Activated CD4-positive, alpha-beta memory T cell treated with anti-CD3 and anti-CD28 coated beads for 36 hours (primary cell): ENCODE measurements around the gene MEGF6. TPM values are rescaled to one million over a fixed set of nuclear protein-coding genes. Genes with fewer than 3 reads are reported as not detected.

Experiments
- CTCF ChIA-PET: fragments of 350-600 bp; sonication (Branson Sonifier 250); formaldehyde crosslinking; loops from one replicate; lab custom pipeline; 2021; ENCODE audit warnings: antibody characterized with exemption, inconsistent platforms; lab: Charles Lee
- POLR2A ChIA-PET: fragments of 350-600 bp; sonication (Branson Sonifier 250); formaldehyde crosslinking; loops from one replicate; lab custom pipeline; 2021; ENCODE audit warnings: antibody characterized with exemption; lab: Charles Lee
- DNase-seq: peaks from one replicate; pipeline ENCODE4 v3.0.0-alpha.2; 2020
- H3K27ac Mint-ChIP-seq: one replicate; pipeline ENCODE4 v1.8.0; 2021; ENCODE audit warnings: mixed read lengths
- H3K27me3 Mint-ChIP-seq: one replicate; pipeline ENCODE4 v1.8.0; 2021; ENCODE audit warnings: mixed read lengths
- H3K36me3 Mint-ChIP-seq: one replicate; pipeline ENCODE4 v1.8.0; 2021; ENCODE audit warnings: mixed read lengths
- H3K4me1 Mint-ChIP-seq: one replicate; pipeline ENCODE4 v1.8.0; 2021; ENCODE audit warnings: low read depth, mixed read lengths
- H3K4me3 Mint-ChIP-seq: one replicate; pipeline ENCODE4 v1.8.0; 2021; ENCODE audit warnings: mild to moderate bottlenecking, mixed read lengths
- H3K9me3 Mint-ChIP-seq: one replicate; pipeline ENCODE4 v1.8.0; 2021; ENCODE audit warnings: mixed read lengths
- intact Hi-C: fragments of 100-400 bp; cut with micrococcal nuclease; formaldehyde crosslinking; loops from one replicate; pipeline ENCODE4 v1.15.1; 2023
- total RNA-seq, 2 experiments: library from RNA; stranded (reverse); gene quantifications; one replicate each; pipeline ENCODE4 v1.2.3, GENCODE V29; 2021

Gene MEGF6
- total RNA-seq, 2 experiments from 2014 or later: 6.8 to 9.8 TPM

DNA sequence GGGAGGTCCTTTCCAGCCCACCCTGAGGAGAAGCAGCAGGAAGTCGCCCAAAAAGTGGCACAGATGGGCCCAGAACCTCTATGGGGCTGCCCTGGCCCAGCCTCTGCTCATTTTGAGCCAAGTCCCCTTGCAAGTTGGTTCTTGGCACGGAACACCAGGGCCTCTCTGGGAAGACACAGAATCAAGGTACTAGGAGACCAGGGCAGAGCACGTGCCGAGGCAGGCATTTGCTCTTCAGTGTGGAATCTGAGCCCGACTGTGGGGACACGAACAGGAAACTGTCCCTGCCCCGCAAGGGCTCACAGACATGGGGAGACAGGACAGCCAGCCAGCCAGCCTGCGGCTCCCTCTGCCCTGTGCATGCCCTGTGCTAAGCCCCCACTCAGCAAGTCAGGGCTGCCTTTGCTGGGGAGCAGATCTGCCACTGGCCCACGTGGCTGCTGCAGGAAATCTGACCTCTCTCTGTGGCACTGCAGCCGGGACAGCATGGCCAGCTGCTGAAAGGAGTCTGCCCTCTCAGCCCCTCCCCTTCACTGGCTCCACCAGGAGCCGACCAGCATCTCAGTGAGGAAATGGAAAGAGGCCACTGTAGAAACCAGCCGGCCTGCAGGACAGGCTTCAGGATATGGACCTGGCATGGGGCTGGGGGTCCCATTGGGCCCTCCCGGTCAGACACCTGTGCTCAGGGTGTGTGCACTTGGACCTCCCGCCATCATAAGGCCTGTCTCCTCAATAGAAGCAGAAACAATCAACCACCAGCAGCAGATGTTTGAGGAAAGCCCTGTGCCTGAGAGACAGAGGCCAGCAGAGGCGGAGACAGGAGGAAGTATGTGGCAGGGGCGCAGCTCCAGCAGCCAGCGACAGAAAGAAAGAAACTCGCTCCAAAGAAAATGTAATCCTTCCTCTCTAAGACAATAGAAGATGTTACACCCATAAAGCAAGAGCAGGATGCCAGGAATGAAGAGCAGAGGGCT lies 153.1 kb downstream of the MEGF6 start:
- Mint-ChIP-seq H3K36me3 (no peaks in the 10 kb centered on the region), H3K27ac (no peak overlapping the region), H3K4me1 (peaks cover 1% of the 10 kb centered on the region), H3K27me3 (peaks cover 1% of the 10 kb centered on the region), H3K4me3 (no peak overlapping the region), H3K9me3 (no peaks in the 10 kb centered on the region)
- ChIA-PET POLR2A (no interaction called here), CTCF (no interaction called here)
- intact Hi-C loops: loop anchor here (10.0 kb wide), 1 partner anchor 267 kb away; no protein-coding TSS in a partner anchor
- no peak for DNase-seq

DNA sequence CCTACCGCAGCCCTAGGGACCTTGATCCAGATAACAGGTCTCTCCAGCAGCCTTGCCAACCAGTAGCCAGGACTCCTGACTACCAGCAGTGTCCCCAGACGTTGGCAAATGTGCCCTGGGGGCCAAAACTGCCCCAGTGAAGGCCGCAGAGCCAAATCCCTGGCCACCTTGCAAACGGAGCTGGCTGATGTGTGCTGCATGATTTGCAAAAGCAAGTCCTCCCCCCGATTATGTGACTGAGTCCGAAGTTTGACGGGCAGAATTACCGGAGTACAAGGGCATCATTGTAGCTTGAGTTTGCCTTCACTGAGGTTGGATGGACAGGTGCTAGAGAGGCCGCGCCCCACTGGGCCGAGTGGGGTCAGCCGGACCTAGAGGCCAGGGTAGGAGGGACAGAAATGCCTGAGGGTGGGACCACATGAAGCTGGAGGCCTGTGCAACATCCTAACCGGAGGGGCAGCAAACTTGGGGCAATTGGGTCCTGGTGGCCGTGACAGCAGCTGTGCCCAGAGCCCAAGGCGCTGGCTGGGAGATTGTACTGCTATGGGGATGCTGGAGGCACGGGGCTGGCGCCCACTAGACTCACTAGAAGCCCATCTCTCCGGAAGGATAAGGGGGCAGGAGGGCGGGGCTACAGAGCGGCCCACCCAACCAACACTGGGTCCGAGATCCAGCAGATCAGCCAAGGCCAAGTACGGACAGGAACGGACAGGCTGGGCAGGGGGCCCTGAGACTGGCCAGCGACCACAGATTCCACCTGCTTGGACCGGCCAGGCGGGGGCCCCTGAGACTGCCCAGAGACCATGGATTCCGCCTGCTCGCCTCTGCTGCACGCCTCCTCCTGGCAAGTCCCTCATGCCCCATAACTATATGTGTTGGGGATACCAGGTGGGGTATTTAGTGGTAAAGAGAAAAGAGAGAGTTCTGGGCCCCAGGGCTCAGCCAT lies 154.1 kb downstream of the MEGF6 start:
- Mint-ChIP-seq H3K27ac (no peak overlapping the region), H3K36me3 (no peaks in the 10 kb centered on the region), H3K4me1 (peaks cover 2% of the 10 kb centered on the region), H3K27me3 (peaks cover 2% of the 10 kb centered on the region), H3K4me3 (no peak overlapping the region), H3K9me3 (no peaks in the 10 kb centered on the region)
- CTCF ChIA-PET: no interaction called here
- no peak for DNase-seq
- intact Hi-C loops: loop anchor here (10.0 kb wide), 1 partner anchor 268 kb away; no protein-coding TSS in a partner anchor
- POLR2A ChIA-PET: no interaction called here

GRCh38 chr1:3456449-3456963 lies 154.8 kb downstream of the MEGF6 start:
- Mint-ChIP-seq H3K4me3 (no peak overlapping the region), H3K27me3 (peaks cover 4% of the 10 kb centered on the region), H3K27ac (no peak overlapping the region), H3K36me3 (no peaks in the 10 kb centered on the region), H3K9me3 (no peaks in the 10 kb centered on the region), H3K4me1 (peaks cover 2% of the 10 kb centered on the region)
- ChIA-PET POLR2A (no interaction called here), CTCF (no interaction called here)
- DNase-seq: no peak
- intact Hi-C loops: loop anchor here (10.0 kb wide), 1 partner anchor 268 kb away; no protein-coding TSS in a partner anchor

GRCh38 chr1:3455670-3456448 lies 155.4 kb downstream of the MEGF6 start:
- ChIA-PET POLR2A (no interaction called here), CTCF (interaction anchor here (1.2 kb wide), 1 partner anchor 163 kb away, joined by 3 read pairs; no protein-coding TSS in a partner anchor)
- Mint-ChIP-seq H3K9me3 (no peaks in the 10 kb centered on the region), H3K36me3 (no peaks in the 10 kb centered on the region), H3K4me3 (peak overlapping the region; percentile 16), H3K4me1 (peaks cover 2% of the 10 kb centered on the region), H3K27me3 (peaks cover 7% of the 10 kb centered on the region), H3K27ac (no peak overlapping the region)
- intact Hi-C loops: loop anchor here (10.0 kb wide), 1 partner anchor 269 kb away; no protein-coding TSS in a partner anchor
- no peak for DNase-seq

GRCh38 chr1:3454811-3455618 lies 156.3 kb downstream of the MEGF6 start:
- Mint-ChIP-seq H3K4me1 (peaks cover 2% of the 10 kb centered on the region), H3K9me3 (no peaks in the 10 kb centered on the region), H3K4me3 (peak overlapping the region; percentile 41), H3K27me3 (peaks cover 13% of the 10 kb centered on the region), H3K27ac (no peak overlapping the region), H3K36me3 (no peaks in the 10 kb centered on the region)
- ChIA-PET POLR2A (no interaction called here), CTCF (interaction anchor here (1.2 to 2.8 kb wide), 2 partner anchors 32 to 164 kb away, joined by 3 to 45 read pairs; no protein-coding TSS in a partner anchor)
- no peak for DNase-seq
- intact Hi-C loops: loop anchor here (10.0 kb wide), 1 partner anchor 270 kb away; no protein-coding TSS in a partner anchor

DNA sequence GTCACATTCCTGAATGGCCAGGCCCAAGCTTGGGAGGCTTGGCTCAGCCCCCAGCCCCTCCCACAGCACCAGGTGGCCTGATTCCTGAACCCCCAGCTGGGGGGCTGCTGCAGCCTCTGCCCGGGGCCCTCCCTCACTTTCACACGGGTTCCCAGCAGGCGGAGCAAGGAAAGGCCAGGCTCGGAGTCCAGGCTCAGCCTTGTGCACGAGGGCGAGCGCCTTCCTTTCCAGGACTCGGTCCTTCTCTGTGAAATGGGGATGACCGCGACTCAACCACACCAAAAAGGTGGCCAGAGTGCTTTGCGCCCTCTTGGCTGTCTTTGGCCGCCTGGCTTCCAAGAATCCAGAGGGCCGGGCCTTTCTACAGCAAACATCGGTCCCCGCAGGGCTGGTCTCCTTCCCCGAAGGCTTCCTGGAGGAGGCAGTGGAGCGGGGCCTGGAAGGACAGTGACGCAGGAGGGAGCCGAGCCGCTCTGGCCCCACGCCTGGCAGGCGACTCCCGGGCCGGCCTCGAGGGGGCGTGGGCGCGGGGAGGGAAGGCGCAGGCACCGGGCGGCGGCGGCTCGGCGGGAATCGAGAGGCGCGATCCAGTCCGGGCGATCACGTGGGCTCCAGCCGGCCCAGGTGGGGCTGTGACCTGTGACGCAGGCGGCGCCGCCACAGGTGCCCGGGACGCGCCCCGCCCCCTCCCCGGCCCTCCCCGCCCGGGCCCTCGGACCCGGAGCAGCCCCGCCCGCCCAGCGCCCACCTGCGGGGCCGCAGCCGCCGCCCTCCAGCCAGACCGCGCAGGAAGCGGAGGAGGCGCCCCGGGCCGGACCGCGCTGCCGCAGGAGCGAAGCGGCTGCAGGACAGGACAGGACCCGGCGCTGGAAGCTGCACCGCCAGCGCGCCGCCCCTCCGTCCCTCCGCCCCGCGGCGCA lies 157.2 kb downstream of the MEGF6 start, which contains the start of gene ARHGEF16:
Gene ARHGEF16 (plus strand): TSS at position 775 of the 920 bp plus-strand sequence. CDS start 8,420 bp downstream, outside the sequence.
- Mint-ChIP-seq H3K4me1 (peaks cover 2% of the 10 kb centered on the region), H3K36me3 (no peaks in the 10 kb centered on the region), H3K27me3 (peaks cover 13% of the 10 kb centered on the region), H3K9me3 (no peaks in the 10 kb centered on the region), H3K27ac (no peak within 1 kb of the TSS), H3K4me3 (peak within 1 kb of the TSS; percentile 41)
- ChIA-PET CTCF (interaction anchor here (0.8 to 2.8 kb wide), 13 partner anchors 8 to 352 kb away, joined by 3 to 75 read pairs (median 7); no protein-coding TSS in a partner anchor), POLR2A (no interaction called here)
- intact Hi-C loops: loop anchor here (1.0 to 10.0 kb wide), 3 partner anchors 29 to 271 kb away; no protein-coding TSS in a partner anchor
- DNase-seq: peak; percentile 31

DNA sequence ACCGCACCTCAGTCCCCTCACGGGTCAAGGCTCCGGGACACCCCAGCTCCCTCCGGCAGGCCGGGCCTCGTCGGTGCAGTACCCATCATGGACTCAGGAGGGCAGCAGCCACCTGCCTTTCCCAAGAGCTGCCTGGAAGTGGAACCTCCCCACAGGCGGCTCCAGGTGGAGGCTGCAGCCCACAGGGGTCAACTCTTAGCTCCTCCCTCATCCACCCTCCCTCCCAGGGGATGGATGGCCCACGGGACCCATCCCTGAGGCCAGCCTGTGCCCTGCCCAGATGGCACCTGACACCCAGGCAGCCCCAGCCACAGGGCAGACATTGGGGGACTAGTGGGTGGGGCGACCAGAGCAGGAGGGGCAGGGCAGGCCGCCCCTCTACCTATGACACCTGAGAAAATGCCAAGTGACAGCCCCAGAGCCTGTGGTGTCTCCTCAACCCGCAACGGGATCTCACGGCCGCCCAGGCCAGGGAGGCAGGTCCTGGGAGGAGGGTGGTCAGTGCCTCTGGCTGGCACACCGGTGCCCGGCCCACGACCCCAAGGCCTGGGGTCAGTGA lies 158.0 kb downstream of the MEGF6 start:
- Mint-ChIP-seq H3K4me3 (no peak overlapping the region), H3K4me1 (peaks cover 2% of the 10 kb centered on the region), H3K27ac (no peak overlapping the region), H3K27me3 (peaks cover 13% of the 10 kb centered on the region), H3K36me3 (no peaks in the 10 kb centered on the region), H3K9me3 (no peaks in the 10 kb centered on the region)
- intact Hi-C loops: loop anchor here (1.0 to 10.0 kb wide), 3 partner anchors 30 to 272 kb away; no protein-coding TSS in a partner anchor
- POLR2A ChIA-PET: interaction anchor here (0.6 kb wide), 1 partner anchor 33 kb away, joined by 3 read pairs; no protein-coding TSS in a partner anchor
- CTCF ChIA-PET: interaction anchor here (0.6 to 2.8 kb wide), 28 partner anchors 8 to 353 kb away, joined by 3 to 75 read pairs (median 5); no protein-coding TSS in a partner anchor
- DNase-seq: peak; percentile 81

GRCh38 chr1:3452866-3453175 lies 158.5 kb downstream of the MEGF6 start:
- Mint-ChIP-seq H3K27ac (no peak overlapping the region), H3K27me3 (peaks cover 13% of the 10 kb centered on the region), H3K4me3 (no peak overlapping the region), H3K36me3 (no peaks in the 10 kb centered on the region), H3K9me3 (peaks cover 3% of the 10 kb centered on the region), H3K4me1 (peaks cover 2% of the 10 kb centered on the region)
- intact Hi-C loops: loop anchor here (1.0 to 10.0 kb wide), 3 partner anchors 30 to 272 kb away; no protein-coding TSS in a partner anchor
- ChIA-PET POLR2A (interaction anchor here (0.6 kb wide), 1 partner anchor 33 kb away, joined by 3 read pairs; no protein-coding TSS in a partner anchor), CTCF (interaction anchor here (0.6 to 2.8 kb wide), 28 partner anchors 8 to 353 kb away, joined by 3 to 75 read pairs (median 5); no protein-coding TSS in a partner anchor)
- DNase-seq: no peak
